Measurements from ENCODE around the gene PARD3. TPM values are rescaled to one million over a fixed set of nuclear protein-coding genes. Genes with fewer than 3 reads are reported as not detected.
"Not testable (repeated sequence)": the region's sequence is repeated elsewhere in the genome, so short reads cannot be mapped to it uniquely, and the experiment has no call there.

Gene PARD3
- total RNA-seq, 2 experiments from 2014 or later, result 3.6 to 4.0 TPM

- Mint-ChIP-seq H3K27ac (no peak overlapping the region), H3K36me3 (ENCODE audit: low read depth) (no peaks in the 10 kb centered on the region), H3K4me3 (no peak overlapping the region), H3K4me1 (ENCODE audit: low read depth) (no peaks in the 10 kb centered on the region), H3K27me3 (ENCODE audit: low read depth) (no peaks in the 10 kb centered on the region), H3K9me3 (no peaks in the 10 kb centered on the region)
- DNase-seq, result no peak
- CTCF ChIA-PET, result no interaction called here
- intact Hi-C loops (cut with micrococcal nuclease), result no loop called here
These were observed 409.3 kb downstream of the PARD3 start for GRCh38 chr10:34405611-34406462.

GRCh38 chr10:34403512-34403911, 411.6 kb downstream of the PARD3 start:
- H3K9me3 Mint-ChIP-seq, result no peaks in the 10 kb centered on the region
- H3K4me1 Mint-ChIP-seq (ENCODE audit: low read depth), result no peaks in the 10 kb centered on the region
- DNase-seq, result no peak
- H3K36me3 Mint-ChIP-seq (ENCODE audit: low read depth), result no peaks in the 10 kb centered on the region
- CTCF ChIA-PET, result no interaction called here
- intact Hi-C loops (cut with micrococcal nuclease), result no loop called here
- H3K27me3 Mint-ChIP-seq (ENCODE audit: low read depth), result no peaks in the 10 kb centered on the region
- H3K4me3 Mint-ChIP-seq, result no peak overlapping the region
- H3K27ac Mint-ChIP-seq, result no peak overlapping the region

- CTCF ChIA-PET, result no interaction called here
- Mint-ChIP-seq H3K27ac (no peak overlapping the region), H3K36me3 (ENCODE audit: low read depth) (no peaks in the 10 kb centered on the region), H3K27me3 (ENCODE audit: low read depth) (no peaks in the 10 kb centered on the region), H3K4me1 (ENCODE audit: low read depth) (no peaks in the 10 kb centered on the region), H3K4me3 (no peak overlapping the region), H3K9me3 (no peaks in the 10 kb centered on the region)
- intact Hi-C loops (cut with micrococcal nuclease), result no loop called here
- no peak for DNase-seq
These were observed 415.0 kb downstream of the PARD3 start for GRCh38 chr10:34400075-34400474.

GRCh38 chr10:34399013-34399412, 416.1 kb downstream of the PARD3 start:
- no peaks in the 10 kb centered on the region for H3K27me3 Mint-ChIP-seq (ENCODE audit: low read depth)
- no peak for DNase-seq
- H3K9me3 Mint-ChIP-seq, result no peaks in the 10 kb centered on the region
- intact Hi-C loops (cut with micrococcal nuclease), result loop anchor here (10.0 kb wide), 1 partner anchor 236 kb away; no protein-coding TSS in a partner anchor
- no peak overlapping the region for H3K4me3 Mint-ChIP-seq
- H3K36me3 Mint-ChIP-seq (ENCODE audit: low read depth), result no peaks in the 10 kb centered on the region
- H3K4me1 Mint-ChIP-seq (ENCODE audit: low read depth), result no peaks in the 10 kb centered on the region
- H3K27ac Mint-ChIP-seq, result no peak overlapping the region
- CTCF ChIA-PET, result no interaction called here

- CTCF ChIA-PET, result no interaction called here
- no peaks in the 10 kb centered on the region for H3K27me3 Mint-ChIP-seq (ENCODE audit: low read depth)
- DNase-seq, result no peak
- no peaks in the 10 kb centered on the region for H3K36me3 Mint-ChIP-seq (ENCODE audit: low read depth)
- intact Hi-C loops (cut with micrococcal nuclease), result loop anchor here (10.0 kb wide), 1 partner anchor 237 kb away; no protein-coding TSS in a partner anchor
- H3K4me3 Mint-ChIP-seq, result no peak overlapping the region
- H3K4me1 Mint-ChIP-seq (ENCODE audit: low read depth), result no peaks in the 10 kb centered on the region
- no peak overlapping the region for H3K27ac Mint-ChIP-seq
- H3K9me3 Mint-ChIP-seq, result no peaks in the 10 kb centered on the region
These were observed 417.8 kb downstream of the PARD3 start for GRCh38 chr10:34397324-34397723.

- no peak for DNase-seq
- no peaks in the 10 kb centered on the region for H3K27me3 Mint-ChIP-seq (ENCODE audit: low read depth)
- H3K9me3 Mint-ChIP-seq, result no peaks in the 10 kb centered on the region
- H3K36me3 Mint-ChIP-seq (ENCODE audit: low read depth), result no peaks in the 10 kb centered on the region
- no peak overlapping the region for H3K4me3 Mint-ChIP-seq
- intact Hi-C loops (cut with micrococcal nuclease), result loop anchor here (10.0 kb wide), 1 partner anchor 238 kb away; no protein-coding TSS in a partner anchor
- no peaks in the 10 kb centered on the region for H3K4me1 Mint-ChIP-seq (ENCODE audit: low read depth)
- CTCF ChIA-PET, result no interaction called here
- no peak overlapping the region for H3K27ac Mint-ChIP-seq
These were observed 418.4 kb downstream of the PARD3 start for GRCh38 chr10:34396663-34397062.

- no peak for DNase-seq
- CTCF ChIA-PET, result interaction anchor here (0.6 kb wide), 1 partner anchor 140 kb away, joined by 4 read pairs; no protein-coding TSS in a partner anchor
- Mint-ChIP-seq H3K27me3 (ENCODE audit: low read depth) (no peaks in the 10 kb centered on the region), H3K27ac (no peak overlapping the region), H3K36me3 (ENCODE audit: low read depth) (no peaks in the 10 kb centered on the region), H3K4me1 (ENCODE audit: low read depth) (no peaks in the 10 kb centered on the region), H3K4me3 (no peak overlapping the region), H3K9me3 (no peaks in the 10 kb centered on the region)
- intact Hi-C loops (cut with micrococcal nuclease), result loop anchor here (10.0 kb wide), 1 partner anchor 242 kb away; no protein-coding TSS in a partner anchor
These were observed 422.4 kb downstream of the PARD3 start for GRCh38 chr10:34392641-34393170.

- H3K27ac Mint-ChIP-seq; H3K27me3 Mint-ChIP-seq (ENCODE audit: low read depth); H3K9me3 Mint-ChIP-seq; DNase-seq; H3K4me3 Mint-ChIP-seq; CTCF ChIA-PET; H3K4me1 Mint-ChIP-seq (ENCODE audit: low read depth); H3K36me3 Mint-ChIP-seq (ENCODE audit: low read depth): not testable (repeated sequence)
- intact Hi-C loops (cut with micrococcal nuclease), result loop anchor here (10.0 kb wide), 1 partner anchor 244 kb away; no protein-coding TSS in a partner anchor
These were observed 423.9 kb downstream of the PARD3 start for GRCh38 chr10:34391168-34391567.

- DNase-seq, result no peak
- CTCF ChIA-PET, result no interaction called here
- Mint-ChIP-seq H3K4me3 (no peak overlapping the region), H3K27me3 (ENCODE audit: low read depth) (no peaks in the 10 kb centered on the region), H3K27ac (no peak overlapping the region), H3K9me3 (no peaks in the 10 kb centered on the region), H3K36me3 (ENCODE audit: low read depth) (no peaks in the 10 kb centered on the region), H3K4me1 (ENCODE audit: low read depth) (no peaks in the 10 kb centered on the region)
- intact Hi-C loops (cut with micrococcal nuclease), result loop anchor here (10.0 kb wide), 1 partner anchor 245 kb away; no protein-coding TSS in a partner anchor
These were observed 425.3 kb downstream of the PARD3 start for GRCh38 chr10:34389801-34390200.

GRCh38 chr10:34386921-34387320, 428.2 kb downstream of the PARD3 start:
- no peak overlapping the region for H3K27ac Mint-ChIP-seq
- H3K36me3 Mint-ChIP-seq (ENCODE audit: low read depth), result no peaks in the 10 kb centered on the region
- no peaks in the 10 kb centered on the region for H3K9me3 Mint-ChIP-seq
- DNase-seq, result no peak
- H3K4me3 Mint-ChIP-seq, result no peak overlapping the region
- intact Hi-C loops (cut with micrococcal nuclease), result no loop called here
- no peaks in the 10 kb centered on the region for H3K4me1 Mint-ChIP-seq (ENCODE audit: low read depth)
- CTCF ChIA-PET, result no interaction called here
- no peaks in the 10 kb centered on the region for H3K27me3 Mint-ChIP-seq (ENCODE audit: low read depth)

GRCh38 chr10:34384372-34384771, 430.7 kb downstream of the PARD3 start:
- intact Hi-C loops (cut with micrococcal nuclease), result no loop called here
- no peaks in the 10 kb centered on the region for H3K27me3 Mint-ChIP-seq (ENCODE audit: low read depth)
- H3K4me1 Mint-ChIP-seq (ENCODE audit: low read depth), result no peaks in the 10 kb centered on the region
- no peaks in the 10 kb centered on the region for H3K36me3 Mint-ChIP-seq (ENCODE audit: low read depth)
- H3K4me3 Mint-ChIP-seq, result no peak overlapping the region
- CTCF ChIA-PET, result no interaction called here
- DNase-seq, result no peak
- H3K9me3 Mint-ChIP-seq, result no peaks in the 10 kb centered on the region
- no peak overlapping the region for H3K27ac Mint-ChIP-seq

GRCh38 chr10:34382626-34383025, 432.5 kb downstream of the PARD3 start:
- Mint-ChIP-seq H3K9me3 (no peaks in the 10 kb centered on the region), H3K27me3 (ENCODE audit: low read depth) (no peaks in the 10 kb centered on the region), H3K36me3 (ENCODE audit: low read depth) (no peaks in the 10 kb centered on the region), H3K27ac (no peak overlapping the region), H3K4me3 (no peak overlapping the region), H3K4me1 (ENCODE audit: low read depth) (no peaks in the 10 kb centered on the region)
- intact Hi-C loops (cut with micrococcal nuclease), result no loop called here
- CTCF ChIA-PET, result no interaction called here
- no peak for DNase-seq

GRCh38 chr10:34380856-34381255, 434.2 kb downstream of the PARD3 start:
- CTCF ChIA-PET, result no interaction called here
- no peaks in the 10 kb centered on the region for H3K4me1 Mint-ChIP-seq (ENCODE audit: low read depth)

More at GRCh38 chr10:34380856-34381255, 434.2 kb downstream of the PARD3 start:
- no peak overlapping the region for H3K4me3 Mint-ChIP-seq
- H3K27me3 Mint-ChIP-seq (ENCODE audit: low read depth), result no peaks in the 10 kb centered on the region
- H3K27ac Mint-ChIP-seq, result no peak overlapping the region
- H3K9me3 Mint-ChIP-seq, result no peaks in the 10 kb centered on the region
- no peak for DNase-seq
- H3K36me3 Mint-ChIP-seq (ENCODE audit: low read depth), result no peaks in the 10 kb centered on the region
- intact Hi-C loops (cut with micrococcal nuclease), result no loop called here

All from activated naive CD4-positive, alpha-beta T cell treated with anti-CD3 and anti-CD28 coated beads for 36 hours (primary cell).